KMS-11 (cell line): ENCODE data around the gene ADGRB2.

Experiments used
- H2AFZ ChIP-seq: fragments of 200-600 bp; sonication (generic); 2 replicates; pipeline ENCODE4 v1.6.1; 2016; ENCODE audit warnings: antibody characterized with exemption, mixed run types, low read depth
- H3K27ac ChIP-seq: fragments of 200-600 bp; sonication (generic); 2 replicates; pipeline ENCODE4 v1.6.1; 2016; ENCODE audit warnings: mild to moderate bottlenecking, mixed run types
- H3K27me3 ChIP-seq: fragments of 200-600 bp; sonication (generic); 2 replicates; pipeline ENCODE4 v1.6.1; 2017; ENCODE audit warnings: mild to moderate bottlenecking, low read depth, mixed run types, moderate library complexity; ENCODE audit not compliant: insufficient read depth
- H3K36me3 ChIP-seq: fragments of 200-600 bp; sonication (generic); 2 replicates; pipeline ENCODE4 v1.6.1; 2017; ENCODE audit warnings: mild to moderate bottlenecking, mixed run types; ENCODE audit not compliant: insufficient read depth
- H3K4me1 ChIP-seq: fragments of 200-600 bp; sonication (generic); 2 replicates; pipeline ENCODE4 v1.6.1; 2016; ENCODE audit warnings: mild to moderate bottlenecking, low read depth, mixed run types; ENCODE audit not compliant: poor library complexity, severe bottlenecking
- H3K4me2 ChIP-seq: fragments of 200-600 bp; sonication (generic); 2 replicates; pipeline ENCODE4 v1.7.0; 2016; ENCODE audit warnings: mild to moderate bottlenecking, mixed run types
- H3K4me3 ChIP-seq: fragments of 200-600 bp; sonication (generic); IDR thresholded peaks from 2 replicates; pipeline ENCODE4 v1.6.1; 2017; ENCODE audit warnings: low read depth, low read length, mixed read lengths; ENCODE audit not compliant: insufficient read depth
- H3K79me2 ChIP-seq: fragments of 200-600 bp; sonication (generic); 2 replicates; pipeline ENCODE4 v1.6.1; 2016; ENCODE audit warnings: low read depth, mixed run types; ENCODE audit not compliant: insufficient read depth
- H3K9ac ChIP-seq: fragments of 200-600 bp; sonication (generic); 2 replicates; pipeline ENCODE4 v1.6.1; 2016; ENCODE audit warnings: mild to moderate bottlenecking, mixed run types
- H4K20me1 ChIP-seq: fragments of 200-600 bp; sonication (generic); 2 replicates; pipeline ENCODE4 v1.6.1; 2016; ENCODE audit warnings: mild to moderate bottlenecking, mixed run types; ENCODE audit not compliant: insufficient read depth
- TF ChIP-seq, protein P1 (sequence below): fragments of 200-600 bp; sonication (generic); conservative IDR thresholded peaks from 2 replicates; pipeline ENCODE4 v1.6.1; 2017; ENCODE audit warnings: low read depth, mild to moderate bottlenecking, antibody characterized with exemption, low read length, moderate library complexity, mixed read lengths

ADGRB2 gene

DNA sequence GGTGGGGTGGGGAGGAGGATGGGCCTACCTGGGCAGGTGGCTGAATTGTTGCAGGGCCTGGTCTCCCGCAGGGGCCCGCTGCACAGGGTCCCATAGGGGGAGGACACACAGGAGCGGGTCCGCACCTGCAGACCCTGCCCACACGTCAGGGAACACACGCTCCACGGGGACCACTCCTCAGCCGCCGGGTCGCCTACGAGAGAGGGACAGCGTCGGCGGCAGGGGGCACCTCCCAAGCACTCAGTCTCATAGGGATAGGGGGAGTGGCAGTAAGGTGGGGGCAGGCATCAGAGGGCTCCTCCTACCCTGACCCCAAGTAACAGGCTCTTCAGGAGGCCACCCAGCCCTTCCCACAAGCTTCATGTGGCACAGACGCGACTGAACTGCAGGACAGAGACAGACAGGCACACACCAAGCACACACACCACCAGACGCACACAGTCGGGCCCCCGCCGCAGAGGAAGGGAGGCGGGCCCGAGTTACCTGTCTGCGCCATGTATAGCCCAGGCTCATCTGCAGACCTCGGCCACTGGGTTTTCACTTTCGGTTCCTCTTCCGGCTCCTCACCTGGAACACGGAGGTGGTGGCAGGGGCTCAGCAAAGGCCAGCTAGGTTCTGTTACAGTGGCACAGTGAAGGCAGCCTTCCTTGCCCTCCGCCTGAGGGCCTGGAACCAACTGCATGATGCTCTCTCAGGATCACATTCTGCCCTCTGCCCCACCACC, 19.8 kb downstream of the ADGRB2 start:
- Histone ChIP-seq H3K27me3 (peaks cover 3% of the 10 kb centered on the region; the same call in 1 of the 2 replicates), H2AFZ (no peak overlapping the region), H3K9ac (no peak overlapping the region), H3K4me3 (no peak overlapping the region), H3K36me3 (no peaks in the 10 kb centered on the region), H4K20me1 (no peaks in the 10 kb centered on the region), H3K4me1 (no peaks in the 10 kb centered on the region), H3K79me2 (no peaks in the 10 kb centered on the region), H3K27ac (no peak overlapping the region), H3K4me2 (no peak overlapping the region; the same call in 1 of the 2 replicates)
- TF ChIP-seq, protein P1, sequence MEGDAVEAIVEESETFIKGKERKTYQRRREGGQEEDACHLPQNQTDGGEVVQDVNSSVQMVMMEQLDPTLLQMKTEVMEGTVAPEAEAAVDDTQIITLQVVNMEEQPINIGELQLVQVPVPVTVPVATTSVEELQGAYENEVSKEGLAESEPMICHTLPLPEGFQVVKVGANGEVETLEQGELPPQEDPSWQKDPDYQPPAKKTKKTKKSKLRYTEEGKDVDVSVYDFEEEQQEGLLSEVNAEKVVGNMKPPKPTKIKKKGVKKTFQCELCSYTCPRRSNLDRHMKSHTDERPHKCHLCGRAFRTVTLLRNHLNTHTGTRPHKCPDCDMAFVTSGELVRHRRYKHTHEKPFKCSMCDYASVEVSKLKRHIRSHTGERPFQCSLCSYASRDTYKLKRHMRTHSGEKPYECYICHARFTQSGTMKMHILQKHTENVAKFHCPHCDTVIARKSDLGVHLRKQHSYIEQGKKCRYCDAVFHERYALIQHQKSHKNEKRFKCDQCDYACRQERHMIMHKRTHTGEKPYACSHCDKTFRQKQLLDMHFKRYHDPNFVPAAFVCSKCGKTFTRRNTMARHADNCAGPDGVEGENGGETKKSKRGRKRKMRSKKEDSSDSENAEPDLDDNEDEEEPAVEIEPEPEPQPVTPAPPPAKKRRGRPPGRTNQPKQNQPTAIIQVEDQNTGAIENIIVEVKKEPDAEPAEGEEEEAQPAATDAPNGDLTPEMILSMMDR: no peak

DNA sequence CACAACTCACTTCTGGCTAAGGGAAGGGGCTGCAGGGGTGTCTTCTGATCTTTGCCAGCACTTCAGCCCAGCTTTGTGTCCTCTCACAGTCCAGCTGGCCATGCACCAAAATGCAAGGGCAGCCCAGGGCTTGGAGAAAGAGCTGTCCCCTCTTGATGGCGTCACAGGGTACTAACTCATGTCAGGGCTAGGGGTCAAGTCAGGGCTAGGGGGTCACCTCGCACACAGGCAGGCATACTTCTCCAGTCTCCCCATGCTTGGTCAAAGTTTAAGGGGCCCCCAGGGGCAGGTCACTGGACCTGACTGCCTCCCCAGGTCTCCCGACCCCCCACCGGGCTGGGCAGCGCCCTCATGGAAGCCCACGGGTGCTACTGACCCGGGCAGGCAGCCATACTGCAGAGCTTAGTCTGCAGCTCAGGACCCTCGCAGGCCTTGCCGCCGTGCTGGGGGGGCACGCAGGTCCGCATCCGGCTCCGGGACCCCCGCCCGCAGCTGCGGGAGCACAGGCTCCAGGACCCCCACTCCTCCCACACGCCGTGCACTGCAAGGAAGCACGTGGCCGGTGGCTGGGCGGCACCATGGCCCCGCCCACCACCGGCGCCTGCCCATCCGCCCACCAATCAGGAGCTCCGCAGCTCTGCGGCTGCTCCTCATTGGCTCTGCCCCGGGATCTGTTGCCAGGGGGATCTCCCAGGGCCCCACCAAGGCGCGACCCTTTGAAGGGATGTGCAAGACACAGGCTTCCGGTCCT, 21.5 kb downstream of the ADGRB2 start:
- H3K36me3 ChIP-seq: no peaks in the 10 kb centered on the region
- no peaks in the 10 kb centered on the region for H3K79me2 ChIP-seq
- peaks cover 3% of the 10 kb centered on the region; the same call in 1 of the 2 replicates for H3K27me3 ChIP-seq
- H3K4me2 ChIP-seq: no peak overlapping the region
- no peaks in the 10 kb centered on the region for H4K20me1 ChIP-seq
- no peaks in the 10 kb centered on the region for H3K4me1 ChIP-seq
- H3K9ac ChIP-seq: no peak overlapping the region
- H3K4me3 ChIP-seq: no peak overlapping the region
- H3K27ac ChIP-seq: no peak overlapping the region
- TF ChIP-seq, protein P1: no peak
- H2AFZ ChIP-seq: no peak overlapping the region

DNA sequence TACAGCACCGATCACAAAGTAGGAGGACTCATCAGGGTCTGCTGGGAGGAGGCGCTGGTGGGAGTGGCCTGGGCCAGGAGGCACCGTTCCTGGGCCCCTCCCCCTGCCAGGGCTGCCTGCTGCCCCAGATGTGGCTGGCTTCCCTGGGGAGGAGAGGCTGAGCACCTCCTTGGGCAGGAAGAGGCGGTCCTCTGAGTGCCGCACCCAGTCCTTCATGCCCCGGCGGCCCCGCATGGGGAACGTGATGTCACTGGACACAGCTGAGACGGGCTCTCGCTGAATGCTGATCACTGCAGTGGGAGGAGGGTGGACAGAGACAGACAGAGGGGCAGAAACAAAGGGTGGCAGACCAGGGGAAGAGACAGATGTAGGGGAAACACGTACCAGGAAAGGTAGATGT, 24.8 kb downstream of the ADGRB2 start:
- H3K27me3 ChIP-seq: peaks cover 6% of the 10 kb centered on the region; the same call in 1 of the 2 replicates
- no peaks in the 10 kb centered on the region for H3K79me2 ChIP-seq
- no peak overlapping the region for H3K27ac ChIP-seq
- H2AFZ ChIP-seq: no peak overlapping the region; the same call in 1 of the 2 replicates
- H3K4me2 ChIP-seq: no peak overlapping the region
- TF ChIP-seq, protein P1: no peak
- no peak overlapping the region for H3K4me3 ChIP-seq
- no peak overlapping the region for H3K9ac ChIP-seq
- no peaks in the 10 kb centered on the region for H3K36me3 ChIP-seq
- no peaks in the 10 kb centered on the region for H4K20me1 ChIP-seq
- H3K4me1 ChIP-seq: no peaks in the 10 kb centered on the region

DNA sequence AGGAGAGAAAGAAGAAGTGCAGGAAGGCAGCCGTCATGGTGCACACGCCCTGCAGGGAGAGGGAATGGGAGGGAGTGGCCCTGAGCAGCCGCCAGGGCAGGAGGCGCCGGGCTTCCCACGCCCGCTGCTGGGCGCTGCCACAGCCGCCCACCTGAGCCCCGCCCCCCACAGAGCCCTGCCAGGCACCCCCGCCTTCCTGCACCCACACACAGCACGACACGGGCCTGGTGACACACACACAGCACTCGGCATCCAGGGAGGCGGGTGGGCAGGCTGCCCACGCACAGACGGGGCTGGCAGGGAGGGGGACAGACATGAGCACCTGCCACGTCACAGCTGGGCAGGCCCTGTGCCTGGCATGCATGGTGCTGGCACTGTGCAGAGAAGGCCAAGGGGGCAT, 27.5 kb downstream of the ADGRB2 start:
- Histone ChIP-seq H3K27me3 (peaks cover 25% of the 10 kb centered on the region; the same call in 1 of the 2 replicates), H4K20me1 (no peaks in the 10 kb centered on the region), H3K4me1 (no peaks in the 10 kb centered on the region), H3K4me2 (no peak overlapping the region), H3K79me2 (no peaks in the 10 kb centered on the region), H2AFZ (no peak overlapping the region), H3K36me3 (no peaks in the 10 kb centered on the region), H3K27ac (no peak overlapping the region), H3K9ac (no peak overlapping the region), H3K4me3 (no peak overlapping the region)
- TF ChIP-seq, protein P1: no peak
